Calu3 (cell line): ENCODE measurements around the gene SCAANT1. TPM values are rescaled to one million over a fixed set of nuclear protein-coding genes. Genes with fewer than 3 reads are reported as not detected.

Experiments
- BruUV-seq: library from RNA; stranded (reverse); fragments of 400-500 nt; replicated peaks from 2 replicates; lab custom pipeline; 2021; lab: Mats Ljungman, UMichigan
- CTCF ChIA-PET: fragments of 300-600 bp; sonication (Branson Sonifier 250); formaldehyde crosslinking; loops from one replicate; lab custom pipeline; 2022; ENCODE audit warnings: antibody characterized with exemption; lab: Charles Lee
- DNase-seq: peaks from one replicate; pipeline ENCODE4 v3.0.0; 2022
- H3K27ac Mint-ChIP-seq: one replicate; pipeline ENCODE4 v1.8.0; 2022; ENCODE audit warnings: mixed read lengths; ENCODE audit not compliant: unreplicated experiment
- H3K27me3 Mint-ChIP-seq: one replicate; pipeline ENCODE4 v1.8.0; 2022; ENCODE audit warnings: mixed read lengths; ENCODE audit not compliant: unreplicated experiment
- H3K36me3 Mint-ChIP-seq: one replicate; pipeline ENCODE4 v1.8.0; 2022; ENCODE audit warnings: mild to moderate bottlenecking, moderate library complexity, mixed read lengths; ENCODE audit not compliant: insufficient read depth, unreplicated experiment
- H3K4me1 Mint-ChIP-seq: one replicate; pipeline ENCODE4 v1.8.0; 2022; ENCODE audit warnings: mild to moderate bottlenecking, low read depth, mixed read lengths; ENCODE audit not compliant: unreplicated experiment
- H3K4me3 Mint-ChIP-seq: one replicate; pipeline ENCODE4 v1.8.0; 2022; ENCODE audit warnings: mild to moderate bottlenecking, low read depth, moderate library complexity, mixed read lengths; ENCODE audit not compliant: unreplicated experiment
- H3K9me3 Mint-ChIP-seq: one replicate; pipeline ENCODE4 v1.8.0; 2022; ENCODE audit warnings: low read depth, mixed read lengths; ENCODE audit not compliant: unreplicated experiment
- CTCF ChIP-seq: fragments of 200-600 bp; IDR thresholded peaks from one replicate; pipeline ENCODE4 v1.8.0; 2022; ENCODE audit warnings: antibody characterized with exemption; ENCODE audit not compliant: unreplicated experiment
- intact Hi-C: fragments of 100-400 bp; cut with micrococcal nuclease; formaldehyde crosslinking; loops from one replicate; pipeline ENCODE4 v1.10.0; 2022; ENCODE audit not compliant: unreplicated experiment
- total RNA-seq: library from RNA; stranded (reverse); gene quantifications from 2 replicates; pipeline ENCODE4 v1.2.3, GENCODE V29; 2022

SCAANT1 gene
- total RNA-seq, 1 experiment from 2014 or later = not detected

- intact Hi-C loops = no loop called here
- Mint-ChIP-seq H3K4me3 (no peak overlapping the region), H3K36me3 (peaks cover 24% of the 10 kb centered on the region), H3K27ac (no peak overlapping the region), H3K4me1 (peaks cover 22% of the 10 kb centered on the region), H3K27me3 (no peaks in the 10 kb centered on the region), H3K9me3 (no peaks in the 10 kb centered on the region)
- DNase-seq = no peak
- no peak for TF ChIP-seq CTCF
- no TSS peak for BruUV-seq
- CTCF ChIA-PET = no interaction called here
Measured at GRCh38 chr3:63918321-63918720, 6.1 kb upstream of the SCAANT1 start.

DNA sequence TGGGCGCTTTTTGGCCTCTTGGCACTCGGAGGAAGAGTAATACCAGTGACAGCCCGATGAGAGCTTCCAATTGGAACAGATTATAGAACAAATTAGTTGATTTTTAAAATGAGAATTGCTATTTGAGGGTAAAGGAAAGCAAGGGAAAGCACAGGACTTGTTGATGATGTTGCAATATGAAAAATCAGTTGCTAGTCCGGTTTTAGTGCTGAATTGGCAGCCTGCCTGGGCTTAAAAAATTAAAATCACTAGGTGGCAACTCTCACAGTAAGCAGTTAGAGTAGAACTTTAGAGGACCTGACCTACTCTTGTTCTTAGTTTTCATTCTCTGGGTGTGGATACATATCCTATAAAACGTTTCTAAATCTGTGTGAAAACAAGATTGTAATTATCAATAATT, 2.1 kb upstream of the SCAANT1 start:
- peaks cover 31% of the 10 kb centered on the region for H3K4me1 Mint-ChIP-seq
- intact Hi-C loops = loop anchor here (5.0 kb wide), 3 partner anchors 47 to 78 kb away; no protein-coding TSS in a partner anchor

GRCh38 chr3:63912768-63913588, 795 bp upstream of the SCAANT1 start:
- Mint-ChIP-seq H3K36me3 (peaks cover 44% of the 10 kb centered on the region), H3K27me3 (no peaks in the 10 kb centered on the region), H3K4me3 (peak overlapping the region; percentile 88), H3K4me1 (peaks cover 27% of the 10 kb centered on the region), H3K9me3 (no peaks in the 10 kb centered on the region), H3K27ac (peak overlapping the region; percentile 77)
- CTCF ChIA-PET = no interaction called here
- intact Hi-C loops = loop anchor here (5.0 kb wide), 3 partner anchors 46 to 79 kb away; no protein-coding TSS in a partner anchor
- DNase-seq = peak; percentile 60
- no peak for TF ChIP-seq CTCF
- BruUV-seq = no TSS peak

More for the DNA sequence above, 2.1 kb upstream of the SCAANT1 start:
- BruUV-seq = no TSS peak
- Mint-ChIP-seq H3K27ac (peak overlapping the region; percentile 63), H3K36me3 (peaks cover 44% of the 10 kb centered on the region), H3K4me3 (peak overlapping the region; percentile 88), H3K27me3 (no peaks in the 10 kb centered on the region), H3K9me3 (no peaks in the 10 kb centered on the region)
- DNase-seq = peak; percentile 56
- CTCF ChIA-PET = interaction anchor here (1.4 kb wide), 1 partner anchor 80 kb away, joined by 3 read pairs; no protein-coding TSS in a partner anchor
- no peak for TF ChIP-seq CTCF

GRCh38 chr3:63911509-63911872, 692 bp downstream of the SCAANT1 start:
- no peak for DNase-seq
- Mint-ChIP-seq H3K36me3 (peaks cover 48% of the 10 kb centered on the region), H3K9me3 (no peaks in the 10 kb centered on the region), H3K27me3 (no peaks in the 10 kb centered on the region), H3K4me1 (peaks cover 25% of the 10 kb centered on the region), H3K4me3 (peak overlapping the region; percentile 88), H3K27ac (peak overlapping the region; percentile 71)
- no peak for TF ChIP-seq CTCF
- TSS peak; percentile 90 for BruUV-seq
- intact Hi-C loops = loop anchor here (5.0 kb wide), 3 partner anchors 44 to 81 kb away; no protein-coding TSS in a partner anchor
- CTCF ChIA-PET = no interaction called here
